Dedifferentiated amniotic fluid mesenchymal stem cell (primary cell): ENCODE results near the gene ABCD1.
"Not testable (repeated sequence)": the region's sequence is repeated elsewhere in the genome, so short reads cannot be mapped to it uniquely, and the experiment has no call there.

Source experiments
- DNase-seq: peaks from one replicate; pipeline ENCODE4 v3.0.0-alpha.2; 2016; ENCODE audit errors: extremely low spot score

ABCD1 gene

GRCh38 chrX:153724252-153725038 lies at the start of gene ABCD1, which contains the start of gene BCAP31:
ABCD1 (plus strand) TSS chrX:153724856; CDS start chrX:153725267, 411 bp downstream.
BCAP31 (minus strand) TSS chrX:153724387; CDS start chrX:153723244, 1,143 bp downstream.
- DNase-seq: peak; percentile 80

DNA sequence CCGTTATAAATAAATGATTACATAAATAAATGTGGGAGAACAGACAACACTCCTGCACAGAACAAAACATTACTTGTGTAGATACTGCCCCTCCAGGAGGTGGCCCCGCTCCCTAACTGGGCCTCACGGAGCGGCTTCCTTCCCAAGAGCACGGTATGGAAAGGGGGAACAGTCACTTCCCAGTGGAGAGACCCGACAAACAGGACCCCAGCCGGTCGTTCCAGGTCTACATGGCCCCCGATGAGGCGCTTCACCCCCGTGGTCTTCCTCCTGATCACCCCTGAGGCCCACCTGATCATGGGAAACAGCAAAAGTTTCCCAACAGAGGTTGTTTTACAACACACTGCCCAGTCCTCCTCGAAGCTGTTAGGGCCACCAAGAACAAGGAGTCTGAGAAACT lies 43.5 kb upstream of the ABCD1 start:
- DNase-seq: no peak

- DNase-seq: not testable (repeated sequence)
Observed at GRCh38 chrX:153683486-153683885, 41.2 kb upstream of the ABCD1 start.

- DNase-seq: no peak
Observed at GRCh38 chrX:153684467-153685155, 40.0 kb upstream of the ABCD1 start.

DNA sequence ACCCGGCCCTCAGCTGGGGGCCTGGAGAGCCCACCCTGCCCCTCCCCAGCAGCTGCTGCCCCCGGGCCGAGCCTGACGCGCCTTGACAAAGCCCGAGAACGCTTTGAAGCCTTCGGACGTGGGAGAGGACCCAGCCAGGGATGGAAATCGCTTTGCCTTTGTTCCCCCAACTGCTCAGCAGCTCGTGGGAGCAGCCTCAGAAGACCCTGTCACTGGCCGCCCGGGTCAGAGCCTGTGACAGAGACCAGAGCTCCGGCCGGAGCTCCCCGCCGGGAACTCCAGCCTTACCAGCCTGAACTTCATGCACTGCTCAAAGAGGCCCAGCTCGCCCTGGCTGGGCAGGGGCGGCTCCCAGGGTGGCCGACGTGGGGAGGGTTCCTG lies 39.5 kb upstream of the ABCD1 start:
- DNase-seq: no peak

DNA sequence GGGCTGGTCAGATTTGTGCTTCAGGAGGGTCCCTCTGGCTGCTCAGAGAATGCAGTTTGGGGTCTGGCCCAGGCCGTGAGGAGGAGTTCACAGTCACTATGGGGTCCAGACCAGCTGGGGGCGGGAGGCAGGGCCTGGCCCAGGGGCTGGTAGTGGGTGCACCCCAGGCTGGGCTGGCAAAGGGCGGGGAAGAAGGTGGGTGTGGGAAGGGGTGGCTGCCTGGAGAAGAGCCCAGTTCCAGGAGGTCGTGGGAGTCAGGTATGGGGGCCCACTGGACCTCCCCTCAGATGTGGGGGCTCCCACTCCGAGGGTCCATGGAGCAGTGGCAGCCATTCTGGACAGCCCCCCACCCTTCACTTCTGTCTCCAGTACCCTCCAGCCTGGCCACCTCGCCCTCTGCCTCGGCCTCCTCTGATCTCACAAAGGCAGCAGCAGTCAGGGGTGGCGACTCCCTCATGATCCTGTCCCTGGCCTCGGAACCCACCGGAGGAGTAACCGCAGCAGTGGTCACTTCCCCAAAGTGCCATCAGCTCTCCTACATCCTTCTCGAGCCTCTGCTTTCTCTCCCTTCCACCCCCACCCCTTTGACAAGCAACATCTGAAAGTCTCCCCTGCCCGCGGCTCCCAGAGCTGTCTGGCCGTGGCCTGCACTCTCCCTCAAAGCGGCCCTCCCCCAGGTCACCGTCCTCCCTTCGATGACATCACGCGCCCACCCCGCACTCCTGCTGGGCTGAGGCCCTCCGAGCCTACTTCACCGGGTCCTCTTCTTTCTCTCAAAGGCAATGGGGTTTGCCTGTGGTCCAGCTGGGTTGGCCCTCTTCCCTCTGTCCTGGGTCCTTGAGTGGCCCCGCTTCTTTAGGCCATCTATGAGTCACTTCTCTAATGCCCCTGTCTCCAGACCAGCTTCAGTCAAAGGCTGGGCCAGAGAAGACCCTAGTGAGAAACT lies 38.6 kb upstream of the ABCD1 start:
- DNase-seq: no peak

DNA sequence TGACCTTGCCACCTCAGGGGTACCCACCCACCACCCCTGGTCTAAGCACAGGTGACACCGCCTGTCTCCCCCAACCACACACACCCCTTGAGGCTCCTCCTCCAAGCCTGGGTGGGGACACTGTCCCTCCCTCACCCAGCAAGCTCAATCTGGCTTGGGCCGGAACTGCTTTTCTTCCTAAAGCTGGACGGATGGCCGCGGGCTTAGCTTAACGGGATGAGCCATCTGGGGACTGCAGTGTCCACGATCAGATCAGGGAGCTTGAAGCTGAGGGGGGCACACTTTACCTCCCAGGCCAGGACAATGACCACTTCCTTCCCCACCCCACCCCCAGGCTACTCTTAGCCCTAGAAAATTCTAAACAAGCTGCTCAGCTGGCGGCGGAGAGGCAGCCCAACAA lies 37.9 kb upstream of the ABCD1 start:
- no peak for DNase-seq

- no peak for DNase-seq
Observed at GRCh38 chrX:153687121-153688039, 37.3 kb upstream of the ABCD1 start, which contains the start of gene SLC6A8. SLC6A8 (plus strand) TSS chrX:153687926; CDS start chrX:153688575, 649 bp downstream.

GRCh38 chrX:153688071-153688470 lies 36.6 kb upstream of the ABCD1 start:
- no peak for DNase-seq

DNA sequence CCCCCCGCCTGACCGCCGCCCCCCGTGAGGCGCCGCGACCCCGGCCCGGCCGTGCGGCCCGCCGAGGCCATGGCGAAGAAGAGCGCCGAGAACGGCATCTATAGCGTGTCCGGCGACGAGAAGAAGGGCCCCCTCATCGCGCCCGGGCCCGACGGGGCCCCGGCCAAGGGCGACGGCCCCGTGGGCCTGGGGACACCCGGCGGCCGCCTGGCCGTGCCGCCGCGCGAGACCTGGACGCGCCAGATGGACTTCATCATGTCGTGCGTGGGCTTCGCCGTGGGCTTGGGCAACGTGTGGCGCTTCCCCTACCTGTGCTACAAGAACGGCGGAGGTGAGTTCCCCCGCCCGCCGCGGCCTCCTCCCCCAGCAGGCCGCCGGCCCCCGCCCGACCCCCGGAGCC lies 36.1 kb upstream of the ABCD1 start:
- DNase-seq: no peak

DNA sequence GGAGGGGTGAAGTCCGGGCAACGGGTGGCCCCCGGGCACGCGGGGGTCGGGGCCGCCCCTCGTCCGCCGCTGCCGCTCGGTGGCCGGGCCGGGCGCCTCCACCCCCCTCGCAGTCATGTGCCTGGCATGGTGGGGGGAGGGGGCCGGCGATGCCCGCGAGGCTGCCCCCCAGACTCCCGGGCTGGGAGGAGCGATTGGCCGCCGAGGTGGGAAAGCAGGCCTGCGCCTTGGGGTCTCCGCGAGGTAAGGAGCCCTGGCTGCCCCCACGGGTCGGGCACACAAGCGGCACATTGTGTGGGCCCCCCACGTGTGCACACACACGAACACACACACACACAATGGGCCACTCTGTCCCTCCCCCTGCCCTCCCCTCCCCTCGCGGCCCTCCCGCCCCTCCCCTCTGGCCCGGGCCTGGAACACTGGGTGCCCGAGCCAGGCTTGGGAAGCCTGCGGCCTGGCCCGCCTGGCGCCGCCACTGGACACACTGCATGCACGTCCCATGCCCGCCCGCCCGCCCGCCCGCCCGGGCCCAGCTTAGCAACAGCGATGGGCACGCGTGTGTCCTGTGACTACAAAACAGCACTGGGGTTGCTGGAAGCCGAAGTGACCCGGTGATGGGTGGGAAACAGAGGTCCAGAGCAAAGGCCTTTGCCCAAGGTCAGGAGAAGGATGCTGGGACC lies 35.6 kb upstream of the ABCD1 start:
- no peak for DNase-seq

- DNase-seq: no peak
Observed at GRCh38 chrX:153689654-153690465, 34.8 kb upstream of the ABCD1 start.

DNA sequence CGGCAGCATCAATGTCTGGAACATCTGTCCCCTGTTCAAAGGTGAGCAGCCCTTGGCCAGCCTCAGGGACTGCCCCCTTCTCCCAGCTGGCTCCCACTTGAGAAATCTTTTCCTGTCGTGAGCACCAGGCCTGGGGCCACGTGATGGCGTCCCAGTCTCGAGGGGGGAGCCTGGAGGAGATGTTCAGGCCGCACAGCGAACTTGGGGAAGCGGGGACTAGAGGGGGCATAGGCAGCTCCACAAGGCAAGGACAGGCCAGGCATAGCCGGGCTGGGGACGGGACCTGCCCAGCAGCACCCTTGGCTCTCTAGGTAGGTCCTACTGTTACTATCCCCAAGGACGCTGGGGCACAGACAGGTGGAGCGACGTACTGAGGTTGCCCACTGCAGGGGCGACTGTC lies 34.2 kb upstream of the ABCD1 start:
- no peak for DNase-seq

DNA sequence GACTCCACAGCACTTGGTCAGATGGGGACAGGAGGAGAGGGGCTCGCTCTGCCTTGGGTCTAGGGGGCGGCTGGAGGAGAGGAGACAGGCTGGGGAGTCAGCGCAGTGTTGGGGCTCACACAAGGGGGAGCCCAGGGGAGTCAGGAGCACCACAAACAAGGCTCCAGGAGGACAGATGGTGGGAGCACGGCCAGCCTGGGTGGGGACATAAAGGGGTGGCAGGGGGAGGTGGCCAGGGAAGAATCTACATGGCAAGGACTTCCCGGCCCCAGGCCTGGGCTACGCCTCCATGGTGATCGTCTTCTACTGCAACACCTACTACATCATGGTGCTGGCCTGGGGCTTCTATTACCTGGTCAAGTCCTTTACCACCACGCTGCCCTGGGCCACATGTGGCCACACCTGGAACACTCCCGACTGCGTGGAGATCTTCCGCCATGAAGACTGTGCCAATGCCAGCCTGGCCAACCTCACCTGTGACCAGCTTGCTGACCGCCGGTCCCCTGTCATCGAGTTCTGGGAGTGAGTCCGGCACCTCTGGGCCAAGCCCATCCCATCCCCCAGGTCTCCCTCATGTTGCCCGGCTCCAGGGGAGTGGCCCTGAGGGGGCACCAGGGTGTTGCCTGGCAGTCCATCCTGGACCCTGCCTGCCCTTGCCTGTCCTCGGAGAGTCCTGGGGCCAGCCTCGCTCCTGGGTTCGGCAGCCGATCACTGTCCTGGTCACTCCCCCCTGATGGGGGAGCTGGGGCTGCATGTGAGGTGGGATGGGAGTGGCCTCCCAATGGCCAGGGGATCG lies 33.4 kb upstream of the ABCD1 start:
- not testable (repeated sequence) for DNase-seq

GRCh38 chrX:153692003-153692402 lies 32.7 kb upstream of the ABCD1 start:
- no peak for DNase-seq

- no peak for DNase-seq
Observed at GRCh38 chrX:153692611-153693156, 32.0 kb upstream of the ABCD1 start.

GRCh38 chrX:153693216-153694086 lies 31.2 kb upstream of the ABCD1 start:
- no peak for DNase-seq
